Endodermal cell (in vitro differentiated cells): Measurements from ENCODE around the gene PLK5. TPM values are rescaled to one million over a fixed set of nuclear protein-coding genes. Genes with fewer than 3 reads are reported as not detected.

Experiments
- DNase-seq: peaks from one replicate; pipeline ENCODE4 v3.0.0-alpha.2; 2017
- H3K27ac ChIP-seq: 2 replicates; pipeline ENCODE4 v1.5.1; 2013; ENCODE audit warnings: mild to moderate bottlenecking, low read depth, low read length, moderate library complexity
- H3K27me3 ChIP-seq: 2 replicates; pipeline ENCODE4 v1.6.1; 2013; ENCODE audit warnings: mild to moderate bottlenecking, low read length, moderate library complexity; ENCODE audit not compliant: insufficient read depth, control insufficient read depth, poor library complexity, severe bottlenecking
- H3K36me3 ChIP-seq: 2 replicates; pipeline ENCODE4 v1.7.0; 2013; ENCODE audit warnings: mild to moderate bottlenecking, low read length, moderate library complexity; ENCODE audit not compliant: control insufficient read depth, insufficient read depth
- H3K4me1 ChIP-seq: one replicate; pipeline ENCODE4 v1.7.0; 2013; ENCODE audit warnings: low read length; ENCODE audit not compliant: control insufficient read depth, insufficient read depth
- H3K4me3 ChIP-seq: 2 replicates; pipeline ENCODE4 v1.5.1; 2013; ENCODE audit warnings: mild to moderate bottlenecking, low read length, moderate library complexity
- H3K9ac ChIP-seq: 2 replicates; pipeline ENCODE4 v1.6.1; 2013; ENCODE audit warnings: mild to moderate bottlenecking, low read length, moderate library complexity; ENCODE audit not compliant: poor library complexity, severe bottlenecking; ENCODE audit errors: extremely low read depth
- H3K9me3 ChIP-seq: 2 replicates; pipeline ENCODE4 v1.6.1; 2013; ENCODE audit warnings: mild to moderate bottlenecking, low read length, moderate library complexity; ENCODE audit not compliant: control insufficient read depth
- H3K27ac Mint-ChIP-seq: 2 replicates; pipeline ENCODE4 v1.8.0; 2020; ENCODE audit warnings: mixed read lengths
- H3K27me3 Mint-ChIP-seq: 2 replicates; pipeline ENCODE4 v1.8.0; 2021; ENCODE audit warnings: mild to moderate bottlenecking, mixed read lengths; ENCODE audit not compliant: insufficient read depth
- H3K36me3 Mint-ChIP-seq: 2 replicates; pipeline ENCODE4 v1.8.0; 2020; ENCODE audit warnings: low read depth, mixed read lengths
- H3K4me1 Mint-ChIP-seq: 2 replicates; pipeline ENCODE4 v1.8.0; 2020; ENCODE audit warnings: mixed read lengths
- H3K4me3 Mint-ChIP-seq: 2 replicates; pipeline ENCODE4 v1.8.0; 2020; ENCODE audit warnings: mild to moderate bottlenecking, moderate library complexity, mixed read lengths
- H3K9me3 Mint-ChIP-seq: 2 replicates; pipeline ENCODE4 v1.8.0; 2020; ENCODE audit warnings: mild to moderate bottlenecking, mixed read lengths
- WGBS, 2 experiments: methylation state at CpG; one replicate each; pipeline versions ENCODE4 v1.1.5 to v1.1.7; 2013; ENCODE audit warnings: missing lambda C conversion rate in 2 of 2, mixed read lengths in 1 of 2; ENCODE audit not compliant: insufficient coverage in 1 of 2, insufficient read length in 1 of 2; 5-methylcytosine and 5-hydroxymethylcytosine counted together
- total RNA-seq, 2 donors: library from RNA; stranded (reverse); fragmentation: NEBNext Ultra II Directional in 1 of 2; extraction: Animal tissue kit (Norgen Biotek cat#: 25700) in 1 of 2; gene quantifications; 2 replicates in 1 of 2; 3 replicates in 1 of 2; pipeline ENCODE4 v1.2.1, GENCODE V29; 2021
- TF ChIP-seq, protein P1 (sequence below): fragments of 200-600 bp; sonication (generic); conservative IDR thresholded peaks from 2 replicates; pipeline ENCODE4 v1.5.0; 2021; ENCODE audit warnings: antibody characterized with exemption, mild to moderate bottlenecking

The PLK5 gene
- total RNA-seq, 2 donors from 2014 or later: 0.48 TPM; not detected in 1

- Mint-ChIP-seq H3K4me3 (peak within 1 kb of the TSS; percentile 74), H3K4me1 (peaks cover 5% of the 10 kb centered on the region), H3K27ac (peak within 1 kb of the TSS; percentile 99), H3K27me3 (peaks cover 32% of the 10 kb centered on the region), H3K36me3 (no peaks in the 10 kb centered on the region), H3K9me3 (no peaks in the 10 kb centered on the region)
- peak within 1 kb of the TSS; percentile 87 for H3K4me3 ChIP-seq
- no peaks in the 10 kb centered on the region for H3K36me3 ChIP-seq
- H3K27me3 ChIP-seq: peaks cover 16% of the 10 kb centered on the region
- no peaks in the 10 kb centered on the region for H3K9me3 ChIP-seq
- no peak for DNase-seq
- 6 to 9% methylated on average over 19 to 73 of the region's 73 CpGs for WGBS, 2 experiments
- TF ChIP-seq, protein P1, sequence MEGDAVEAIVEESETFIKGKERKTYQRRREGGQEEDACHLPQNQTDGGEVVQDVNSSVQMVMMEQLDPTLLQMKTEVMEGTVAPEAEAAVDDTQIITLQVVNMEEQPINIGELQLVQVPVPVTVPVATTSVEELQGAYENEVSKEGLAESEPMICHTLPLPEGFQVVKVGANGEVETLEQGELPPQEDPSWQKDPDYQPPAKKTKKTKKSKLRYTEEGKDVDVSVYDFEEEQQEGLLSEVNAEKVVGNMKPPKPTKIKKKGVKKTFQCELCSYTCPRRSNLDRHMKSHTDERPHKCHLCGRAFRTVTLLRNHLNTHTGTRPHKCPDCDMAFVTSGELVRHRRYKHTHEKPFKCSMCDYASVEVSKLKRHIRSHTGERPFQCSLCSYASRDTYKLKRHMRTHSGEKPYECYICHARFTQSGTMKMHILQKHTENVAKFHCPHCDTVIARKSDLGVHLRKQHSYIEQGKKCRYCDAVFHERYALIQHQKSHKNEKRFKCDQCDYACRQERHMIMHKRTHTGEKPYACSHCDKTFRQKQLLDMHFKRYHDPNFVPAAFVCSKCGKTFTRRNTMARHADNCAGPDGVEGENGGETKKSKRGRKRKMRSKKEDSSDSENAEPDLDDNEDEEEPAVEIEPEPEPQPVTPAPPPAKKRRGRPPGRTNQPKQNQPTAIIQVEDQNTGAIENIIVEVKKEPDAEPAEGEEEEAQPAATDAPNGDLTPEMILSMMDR: peak; percentile 17
- H3K9ac ChIP-seq: peak within 1 kb of the TSS; percentile 55
- no peaks in the 10 kb centered on the region for H3K4me1 ChIP-seq
- peak within 1 kb of the TSS; percentile 95 for H3K27ac ChIP-seq
Measured at GRCh38 chr19:1491114-1491848, 32.6 kb upstream of the PLK5 start, which contains the start of gene REEP6. Gene REEP6, plus strand, starts transcription at chr19:1491181. Its CDS starts 89 bp downstream, at chr19:1491270.

DNA sequence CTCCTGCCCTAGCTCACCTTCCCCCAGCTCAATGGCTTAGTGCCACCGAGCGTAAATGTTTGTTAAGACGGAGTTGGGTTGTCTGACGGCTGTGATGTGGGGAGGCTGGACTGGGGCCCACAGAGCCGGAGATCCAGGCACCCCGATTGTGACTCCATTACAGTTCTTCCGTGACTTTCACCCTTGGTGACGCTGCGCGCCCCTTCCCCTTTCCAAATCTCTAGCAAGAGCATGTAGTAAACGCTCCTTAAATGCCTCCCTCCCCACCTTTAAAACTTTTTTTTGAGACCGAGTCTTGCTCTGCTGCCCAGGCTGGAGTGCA is 32.1 kb upstream of the PLK5 start:
- H3K27me3 Mint-ChIP-seq: peaks cover 35% of the 10 kb centered on the region
- H3K36me3 Mint-ChIP-seq: no peaks in the 10 kb centered on the region
- no peak for DNase-seq
- no peak overlapping the region for H3K27ac ChIP-seq
- TF ChIP-seq, protein P1: no peak
- no peaks in the 10 kb centered on the region for H3K36me3 ChIP-seq
- H3K4me3 ChIP-seq: peak overlapping the region; percentile 77
- H3K27ac Mint-ChIP-seq: no peak overlapping the region
- H3K27me3 ChIP-seq: peaks cover 16% of the 10 kb centered on the region
- H3K9me3 Mint-ChIP-seq: no peaks in the 10 kb centered on the region
- 64 to 85% methylated on average over 7 to 12 of the region's 12 CpGs for WGBS, 2 experiments
- no peak overlapping the region for H3K9ac ChIP-seq
- H3K9me3 ChIP-seq: no peaks in the 10 kb centered on the region
- peak overlapping the region; percentile 74 for H3K4me3 Mint-ChIP-seq
- H3K4me1 Mint-ChIP-seq: peaks cover 5% of the 10 kb centered on the region
- H3K4me1 ChIP-seq: no peaks in the 10 kb centered on the region

DNA sequence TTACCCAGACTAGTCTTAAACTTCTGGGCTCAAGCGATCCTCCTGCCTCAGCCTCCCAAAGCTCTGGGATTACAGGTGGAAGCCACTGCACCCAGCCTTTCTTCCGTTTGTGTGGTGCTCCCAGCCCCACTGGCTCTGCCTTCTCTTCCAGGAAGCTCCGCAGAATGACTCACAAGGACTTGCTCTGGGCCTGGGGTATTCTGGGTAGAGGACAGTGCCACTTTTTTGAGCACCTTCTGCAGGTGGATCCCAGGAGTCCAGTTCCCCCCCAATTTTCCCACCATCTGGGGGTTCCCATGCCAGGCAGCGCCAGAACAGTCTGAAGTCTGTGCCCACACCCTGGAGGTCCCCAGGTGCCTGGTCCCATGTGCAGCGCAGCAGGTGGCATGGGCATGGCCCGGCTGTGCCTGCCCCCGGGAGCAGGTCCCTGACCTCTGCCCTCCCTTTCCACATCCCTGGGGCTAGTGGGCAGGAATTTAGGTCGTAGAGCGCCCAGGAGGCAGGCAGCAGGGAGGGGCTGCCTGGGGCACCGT is 31.3 kb upstream of the PLK5 start:
- peaks cover 16% of the 10 kb centered on the region for H3K27me3 ChIP-seq
- WGBS, 2 experiments: 77 to 80% methylated on average over 2 to 10 of the region's 10 CpGs
- no peak overlapping the region for H3K4me3 ChIP-seq
- no peak overlapping the region for H3K27ac ChIP-seq
- TF ChIP-seq, protein P1: no peak
- Mint-ChIP-seq H3K9me3 (no peaks in the 10 kb centered on the region), H3K4me1 (peaks cover 7% of the 10 kb centered on the region), H3K36me3 (peaks cover 2% of the 10 kb centered on the region), H3K27ac (no peak overlapping the region), H3K27me3 (peaks cover 35% of the 10 kb centered on the region), H3K4me3 (peak overlapping the region; percentile 74)
- no peaks in the 10 kb centered on the region for H3K4me1 ChIP-seq
- DNase-seq: no peak
- no peak overlapping the region for H3K9ac ChIP-seq
- H3K9me3 ChIP-seq: no peaks in the 10 kb centered on the region
- H3K36me3 ChIP-seq: no peaks in the 10 kb centered on the region
